ENCODE data around the gene METTL27.

- no peak for TF ChIP-seq CTCF (conservative IDR thresholded peaks at IDR 0.05 in 1 of 2, IDR thresholded peaks at IDR 0.05 in 1 of 2; ENCODE audit: low read depth in 1 of 2, low read length in 2 of 2)
- TF ChIP-seq EZH2 (IDR thresholded peaks at IDR 0.05; ENCODE audit: low read length, missing control alignments), result no peak
Measured at GRCh38 chr7:73880755-73881328, 38.5 kb upstream of the METTL27 start.
